ENCODE measurements around the gene OR1L8.

OR1L8 gene

DNA sequence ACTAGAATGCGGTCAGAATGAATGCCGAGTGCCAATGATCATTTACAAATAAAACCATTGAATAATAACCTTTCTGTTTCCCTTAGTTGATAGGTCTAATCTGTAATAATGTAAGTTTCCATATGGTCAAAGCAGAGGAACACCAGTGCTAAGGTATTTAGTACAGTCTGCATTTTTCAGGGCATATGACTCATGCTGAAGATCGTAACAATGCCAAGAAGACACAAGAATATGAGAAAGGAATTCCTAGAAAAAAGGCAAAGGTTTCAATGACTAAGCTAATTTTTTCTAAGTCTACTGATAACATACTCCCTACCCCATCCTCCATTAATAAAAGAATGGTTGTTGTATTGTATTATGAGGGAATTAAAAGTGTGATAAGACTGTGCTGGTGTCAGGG, 2.8 kb downstream of the OR1L8 start:
- no peak overlapping the region for H3K4me3 ChIP-seq (ENCODE audit: low read depth, low read length)
- H3K27me3 ChIP-seq (replicated peaks), result no peaks in the 10 kb centered on the region
- no peaks in the 10 kb centered on the region for H3K36me3 ChIP-seq (replicated peaks)
- peak; percentile 53 for DNase-seq
- H3K27ac ChIP-seq, result no peak overlapping the region
- TF ChIP-seq, protein P1, sequence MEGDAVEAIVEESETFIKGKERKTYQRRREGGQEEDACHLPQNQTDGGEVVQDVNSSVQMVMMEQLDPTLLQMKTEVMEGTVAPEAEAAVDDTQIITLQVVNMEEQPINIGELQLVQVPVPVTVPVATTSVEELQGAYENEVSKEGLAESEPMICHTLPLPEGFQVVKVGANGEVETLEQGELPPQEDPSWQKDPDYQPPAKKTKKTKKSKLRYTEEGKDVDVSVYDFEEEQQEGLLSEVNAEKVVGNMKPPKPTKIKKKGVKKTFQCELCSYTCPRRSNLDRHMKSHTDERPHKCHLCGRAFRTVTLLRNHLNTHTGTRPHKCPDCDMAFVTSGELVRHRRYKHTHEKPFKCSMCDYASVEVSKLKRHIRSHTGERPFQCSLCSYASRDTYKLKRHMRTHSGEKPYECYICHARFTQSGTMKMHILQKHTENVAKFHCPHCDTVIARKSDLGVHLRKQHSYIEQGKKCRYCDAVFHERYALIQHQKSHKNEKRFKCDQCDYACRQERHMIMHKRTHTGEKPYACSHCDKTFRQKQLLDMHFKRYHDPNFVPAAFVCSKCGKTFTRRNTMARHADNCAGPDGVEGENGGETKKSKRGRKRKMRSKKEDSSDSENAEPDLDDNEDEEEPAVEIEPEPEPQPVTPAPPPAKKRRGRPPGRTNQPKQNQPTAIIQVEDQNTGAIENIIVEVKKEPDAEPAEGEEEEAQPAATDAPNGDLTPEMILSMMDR (IDR thresholded peaks at IDR 0.05; ENCODE audit: low read depth, low read length, missing control alignments), result no peak
- in situ Hi-C loops (cut with HindIII; ENCODE audit: low pct_ligation_motif_present, low sequenced_read_pairs), result no loop called here

- Histone ChIP-seq H3K27me3 (replicated peaks) (no peaks in the 10 kb centered on the region), H3K27ac (no peak overlapping the region), H3K4me3 (ENCODE audit: low read depth, low read length) (no peak overlapping the region), H3K36me3 (replicated peaks) (no peaks in the 10 kb centered on the region)
- DNase-seq, result no peak
- TF ChIP-seq, protein P1 (IDR thresholded peaks at IDR 0.05; ENCODE audit: low read depth, low read length, missing control alignments), result no peak
- in situ Hi-C loops (cut with HindIII; ENCODE audit: low pct_ligation_motif_present, low sequenced_read_pairs), result no loop called here
These were observed 3.3 kb downstream of the OR1L8 start for GRCh38 chr9:122579874-122580273.

GRCh38 chr9:122572456-122572855, 10.7 kb downstream of the OR1L8 start:
- Histone ChIP-seq H3K27me3 (replicated peaks) (no peaks in the 10 kb centered on the region), H3K36me3 (replicated peaks) (no peaks in the 10 kb centered on the region), H3K27ac (no peak overlapping the region), H3K4me3 (ENCODE audit: low read depth, low read length) (no peak overlapping the region)
- TF ChIP-seq, protein P1 (IDR thresholded peaks at IDR 0.05; ENCODE audit: low read depth, low read length, missing control alignments), result no peak
- in situ Hi-C loops (cut with HindIII; ENCODE audit: low pct_ligation_motif_present, low sequenced_read_pairs), result no loop called here
- DNase-seq, result no peak

DNA sequence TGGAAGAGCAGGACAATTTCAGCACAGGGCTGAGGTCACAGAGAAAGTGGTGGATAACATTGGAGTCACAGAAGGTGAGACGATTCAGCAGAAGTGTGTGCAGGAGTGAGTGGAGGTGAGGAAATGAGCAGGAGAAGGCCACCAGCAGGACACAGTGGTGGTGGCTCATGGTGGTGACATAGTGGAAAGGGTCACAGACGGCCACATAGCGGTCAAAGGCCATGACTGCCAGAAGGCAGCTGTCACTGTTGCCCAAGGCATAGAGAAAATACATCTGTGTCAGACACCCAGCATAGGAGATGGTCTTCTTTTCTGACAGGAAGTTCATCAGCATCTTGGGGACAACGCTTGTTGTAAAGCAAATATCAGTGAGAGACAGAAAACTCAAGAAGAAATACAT, 15.3 kb downstream of the OR1L8 start:
- TF ChIP-seq, protein P1 (IDR thresholded peaks at IDR 0.05; ENCODE audit: low read depth, low read length, missing control alignments), result no peak
- no peaks in the 10 kb centered on the region for H3K27me3 ChIP-seq (replicated peaks)
- DNase-seq, result no peak
- no peak overlapping the region for H3K4me3 ChIP-seq (ENCODE audit: low read depth, low read length)
- H3K27ac ChIP-seq, result no peak overlapping the region
- no peaks in the 10 kb centered on the region for H3K36me3 ChIP-seq (replicated peaks)
- in situ Hi-C loops (cut with HindIII; ENCODE audit: low pct_ligation_motif_present, low sequenced_read_pairs), result no loop called here

DNA sequence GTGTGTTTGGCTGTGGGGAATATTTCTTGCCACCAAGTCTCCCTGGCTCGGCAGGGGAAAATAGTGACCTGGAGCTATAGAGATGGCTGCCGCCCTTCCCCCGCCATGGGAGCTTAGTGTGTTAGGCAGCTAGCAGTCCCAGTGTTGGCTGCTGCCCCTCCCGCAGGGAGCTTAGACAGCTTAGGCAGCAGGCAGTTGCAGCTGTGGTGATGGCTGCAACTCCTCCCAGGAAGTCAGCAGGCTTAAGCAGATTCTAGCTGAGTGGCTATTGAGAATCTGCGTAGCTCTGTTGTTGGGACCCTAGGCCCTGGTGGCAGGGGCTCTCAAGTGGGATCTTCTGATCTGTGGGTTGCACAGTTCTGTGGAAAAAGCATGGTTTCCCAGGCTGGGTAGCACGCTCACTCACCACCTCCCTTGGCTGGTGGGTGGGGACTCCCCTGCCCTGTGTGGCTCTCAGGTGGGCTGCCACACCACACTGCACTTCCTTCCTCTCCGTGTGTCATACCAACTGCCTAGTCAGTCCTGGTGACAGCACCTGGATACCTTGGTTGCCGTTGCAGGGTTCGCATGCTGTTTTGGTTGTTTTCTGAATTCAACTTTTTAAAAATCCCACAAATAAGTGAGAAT, 20.9 kb downstream of the OR1L8 start:
- Histone ChIP-seq H3K27me3 (replicated peaks) (no peaks in the 10 kb centered on the region), H3K4me3 (ENCODE audit: low read depth, low read length) (no peak overlapping the region), H3K36me3 (replicated peaks) (no peaks in the 10 kb centered on the region), H3K27ac (no peak overlapping the region)
- TF ChIP-seq, protein P1 (IDR thresholded peaks at IDR 0.05; ENCODE audit: low read depth, low read length, missing control alignments), result no peak
- in situ Hi-C loops (cut with HindIII; ENCODE audit: low pct_ligation_motif_present, low sequenced_read_pairs), result no loop called here
- DNase-seq, result no peak

GRCh38 chr9:122561446-122561845, 21.7 kb downstream of the OR1L8 start:
- Histone ChIP-seq H3K27ac (no peak overlapping the region), H3K4me3 (ENCODE audit: low read depth, low read length) (no peak overlapping the region), H3K27me3 (replicated peaks) (no peaks in the 10 kb centered on the region), H3K36me3 (replicated peaks) (no peaks in the 10 kb centered on the region)
- TF ChIP-seq, protein P1 (IDR thresholded peaks at IDR 0.05; ENCODE audit: low read depth, low read length, missing control alignments), result no peak
- in situ Hi-C loops (cut with HindIII; ENCODE audit: low pct_ligation_motif_present, low sequenced_read_pairs), result no loop called here
- DNase-seq, result no peak
